Osteocyte (in vitro differentiated cells): Measurements from ENCODE around the gene ACYP2. TPM values are rescaled to one million over a fixed set of nuclear protein-coding genes. Genes with fewer than 3 reads are reported as not detected.
"Not testable (repeated sequence)": the region's sequence is repeated elsewhere in the genome, so short reads cannot be mapped to it uniquely, and the experiment has no call there.

Experiments used
- DNase-seq: peaks from one replicate; pipeline ENCODE4 v3.0.0; 2021; ENCODE audit warnings: mixed read lengths; ENCODE audit not compliant: unreplicated experiment; ENCODE audit errors: extremely low spot score
- H3K27ac Mint-ChIP-seq: one replicate; pipeline ENCODE4 v1.8.0; 2021; ENCODE audit warnings: mild to moderate bottlenecking, mixed read lengths; ENCODE audit not compliant: unreplicated experiment
- H3K27me3 Mint-ChIP-seq: one replicate; pipeline ENCODE4 v1.8.0; 2021; ENCODE audit warnings: mixed read lengths; ENCODE audit not compliant: unreplicated experiment
- H3K36me3 Mint-ChIP-seq: one replicate; pipeline ENCODE4 v1.8.0; 2021; ENCODE audit warnings: mixed read lengths; ENCODE audit not compliant: unreplicated experiment
- H3K4me1 Mint-ChIP-seq: one replicate; pipeline ENCODE4 v1.8.0; 2021; ENCODE audit warnings: mixed read lengths; ENCODE audit not compliant: unreplicated experiment
- H3K4me3 Mint-ChIP-seq: one replicate; pipeline ENCODE4 v1.8.0; 2021; ENCODE audit warnings: mild to moderate bottlenecking, moderate library complexity, mixed read lengths; ENCODE audit not compliant: unreplicated experiment
- H3K9me3 Mint-ChIP-seq: one replicate; pipeline ENCODE4 v1.8.0; 2021; ENCODE audit warnings: mixed read lengths; ENCODE audit not compliant: unreplicated experiment
- total RNA-seq: library from RNA; stranded (reverse); gene quantifications from 2 replicates; pipeline ENCODE4 v1.2.1, GENCODE V29; 2021
- TF ChIP-seq, protein P1 (sequence below): fragments of 200-600 bp; sonication (generic); IDR thresholded peaks from 2 replicates; pipeline ENCODE4 v1.5.0; 2021; ENCODE audit warnings: antibody characterized with exemption, mild to moderate bottlenecking, moderate library complexity

The ACYP2 gene
- total RNA-seq, 1 donor from 2014 or later: 10.4 TPM

DNA sequence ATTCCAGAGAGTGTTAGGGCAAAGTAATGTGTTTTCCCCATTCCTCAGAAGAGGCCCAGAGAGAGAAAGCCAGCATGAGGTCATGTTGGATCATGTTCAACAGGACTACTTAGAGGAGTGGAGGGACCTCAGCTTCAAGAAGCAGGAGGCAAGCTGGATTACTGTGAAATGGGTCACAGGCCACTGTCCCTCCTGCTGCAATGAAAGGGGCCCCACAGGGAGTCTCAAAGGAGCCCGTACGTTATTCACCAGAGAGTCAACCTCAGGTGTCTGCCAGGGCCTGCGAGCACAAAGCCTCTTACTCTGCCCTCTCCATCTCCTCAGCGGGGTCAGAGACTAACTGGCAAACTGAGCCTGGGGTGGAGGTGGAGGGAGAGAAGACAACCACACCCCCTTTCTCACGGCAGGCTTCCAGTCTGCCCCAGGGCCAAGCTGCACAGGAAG lies 27.2 kb upstream of the ACYP2 start:
- peaks cover 8% of the 10 kb centered on the region for H3K4me1 Mint-ChIP-seq
- no peaks in the 10 kb centered on the region for H3K9me3 Mint-ChIP-seq
- no peak overlapping the region for H3K27ac Mint-ChIP-seq
- no peaks in the 10 kb centered on the region for H3K36me3 Mint-ChIP-seq
- TF ChIP-seq, protein P1, sequence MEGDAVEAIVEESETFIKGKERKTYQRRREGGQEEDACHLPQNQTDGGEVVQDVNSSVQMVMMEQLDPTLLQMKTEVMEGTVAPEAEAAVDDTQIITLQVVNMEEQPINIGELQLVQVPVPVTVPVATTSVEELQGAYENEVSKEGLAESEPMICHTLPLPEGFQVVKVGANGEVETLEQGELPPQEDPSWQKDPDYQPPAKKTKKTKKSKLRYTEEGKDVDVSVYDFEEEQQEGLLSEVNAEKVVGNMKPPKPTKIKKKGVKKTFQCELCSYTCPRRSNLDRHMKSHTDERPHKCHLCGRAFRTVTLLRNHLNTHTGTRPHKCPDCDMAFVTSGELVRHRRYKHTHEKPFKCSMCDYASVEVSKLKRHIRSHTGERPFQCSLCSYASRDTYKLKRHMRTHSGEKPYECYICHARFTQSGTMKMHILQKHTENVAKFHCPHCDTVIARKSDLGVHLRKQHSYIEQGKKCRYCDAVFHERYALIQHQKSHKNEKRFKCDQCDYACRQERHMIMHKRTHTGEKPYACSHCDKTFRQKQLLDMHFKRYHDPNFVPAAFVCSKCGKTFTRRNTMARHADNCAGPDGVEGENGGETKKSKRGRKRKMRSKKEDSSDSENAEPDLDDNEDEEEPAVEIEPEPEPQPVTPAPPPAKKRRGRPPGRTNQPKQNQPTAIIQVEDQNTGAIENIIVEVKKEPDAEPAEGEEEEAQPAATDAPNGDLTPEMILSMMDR: no peak
- DNase-seq: no peak
- H3K4me3 Mint-ChIP-seq: no peak overlapping the region
- no peaks in the 10 kb centered on the region for H3K27me3 Mint-ChIP-seq

DNA sequence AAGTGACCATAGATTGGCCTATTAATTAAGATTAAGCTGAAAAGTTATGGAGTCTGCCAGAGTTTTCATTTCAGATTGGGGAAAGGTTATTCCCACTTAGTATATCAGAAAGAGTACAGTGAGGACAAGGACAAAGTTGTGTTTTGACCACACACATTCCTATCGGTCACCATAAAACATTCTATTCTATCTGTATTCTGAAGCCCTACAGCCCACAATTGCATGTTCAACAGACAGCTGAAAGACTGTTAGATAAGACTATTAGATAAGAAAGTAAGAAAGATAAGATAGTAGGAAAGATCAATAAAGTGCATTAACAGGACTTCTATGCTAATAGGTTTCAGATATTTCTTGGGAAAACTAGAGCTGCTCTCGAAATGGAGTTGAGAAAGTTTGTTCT lies 26.7 kb upstream of the ACYP2 start:
- H3K4me3 Mint-ChIP-seq: no peak overlapping the region
- no peak for DNase-seq

DNA sequence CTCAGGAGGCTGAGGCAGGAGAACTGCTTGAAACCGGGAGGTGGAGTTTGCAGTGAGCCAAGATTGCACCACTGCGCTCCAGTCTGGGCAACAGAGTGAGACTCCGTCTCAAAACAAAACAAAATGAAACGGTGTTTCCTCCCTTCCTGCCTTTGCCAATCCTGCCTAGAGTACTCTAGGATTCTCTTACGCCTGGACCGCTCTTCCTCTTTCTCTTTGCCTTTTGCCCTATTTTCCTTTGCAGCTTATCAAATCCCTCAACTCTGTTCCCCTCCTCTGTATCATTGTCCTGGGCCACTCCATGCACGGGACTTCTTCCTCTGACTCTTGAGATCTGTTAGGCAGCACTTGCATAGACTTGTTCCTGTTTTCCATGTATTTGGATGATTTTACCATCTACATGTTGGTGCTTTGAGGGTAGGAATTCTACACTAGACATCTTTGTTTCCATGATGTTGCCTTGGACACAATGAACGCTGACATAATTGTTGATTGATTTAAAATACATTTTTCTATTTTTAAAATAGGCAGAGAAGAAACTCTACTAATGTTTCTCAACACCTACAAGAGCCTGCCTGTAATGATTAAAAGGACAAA lies 24.8 kb upstream of the ACYP2 start:
- Mint-ChIP-seq H3K27ac (no peak overlapping the region), H3K9me3 (no peaks in the 10 kb centered on the region), H3K36me3 (no peaks in the 10 kb centered on the region), H3K4me3 (no peak overlapping the region), H3K27me3 (no peaks in the 10 kb centered on the region), H3K4me1 (peaks cover 4% of the 10 kb centered on the region)
- TF ChIP-seq, protein P1: no peak
- DNase-seq: no peak

More for the DNA sequence above, 26.7 kb upstream of the ACYP2 start:
- TF ChIP-seq, protein P1: no peak
- no peaks in the 10 kb centered on the region for H3K9me3 Mint-ChIP-seq
- peaks cover 4% of the 10 kb centered on the region for H3K4me1 Mint-ChIP-seq
- no peaks in the 10 kb centered on the region for H3K36me3 Mint-ChIP-seq
- no peaks in the 10 kb centered on the region for H3K27me3 Mint-ChIP-seq
- H3K27ac Mint-ChIP-seq: no peak overlapping the region

DNA sequence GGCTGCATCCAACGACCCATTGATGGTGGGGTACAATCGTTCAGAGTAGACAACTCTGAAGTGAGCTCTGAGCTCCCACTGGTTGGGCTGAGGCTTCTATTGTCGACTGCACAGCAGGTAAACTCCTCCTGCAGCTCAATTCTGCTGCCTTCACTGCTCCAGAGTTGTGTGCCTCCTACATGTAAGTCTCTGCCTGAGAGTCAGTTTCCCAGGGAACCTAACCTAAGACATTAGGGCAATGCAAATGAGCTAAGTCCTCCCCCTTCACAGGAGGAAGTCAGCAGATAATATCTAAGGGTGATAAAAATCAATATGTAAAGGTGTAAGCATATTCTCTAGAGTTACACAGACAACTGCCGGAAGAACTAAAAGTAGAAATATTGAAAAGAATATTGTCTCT lies 22.5 kb upstream of the ACYP2 start:
- Mint-ChIP-seq H3K9me3 (no peaks in the 10 kb centered on the region), H3K4me1 (peaks cover 4% of the 10 kb centered on the region), H3K36me3 (no peaks in the 10 kb centered on the region), H3K27ac (no peak overlapping the region), H3K27me3 (peaks cover 4% of the 10 kb centered on the region), H3K4me3 (no peak overlapping the region)
- TF ChIP-seq, protein P1: no peak
- DNase-seq: no peak

DNA sequence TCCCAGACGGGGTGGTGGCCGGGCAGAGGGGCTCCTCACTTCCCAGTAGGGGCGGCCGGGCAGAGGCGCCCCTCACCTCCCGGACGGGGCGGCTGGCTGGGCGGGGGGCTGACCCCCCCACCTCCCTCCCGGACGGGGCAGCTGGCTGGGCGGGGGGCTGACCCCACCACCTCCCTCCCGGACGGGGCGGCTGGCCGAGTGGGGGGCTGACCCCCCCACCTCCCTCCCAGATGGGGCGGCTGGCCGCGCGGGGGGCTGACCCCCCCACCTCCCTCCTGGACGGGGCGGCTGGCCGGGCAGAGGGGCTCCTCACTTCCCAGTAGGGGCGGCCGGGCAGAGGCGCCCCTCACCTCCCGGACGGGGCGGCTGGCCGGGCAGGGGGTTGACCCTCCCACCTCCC lies 20.0 kb upstream of the ACYP2 start:
- H3K27me3 Mint-ChIP-seq: peaks cover 19% of the 10 kb centered on the region
- not testable (repeated sequence) for H3K4me1 Mint-ChIP-seq, H3K9me3 Mint-ChIP-seq, H3K36me3 Mint-ChIP-seq, DNase-seq, H3K27ac Mint-ChIP-seq, H3K4me3 Mint-ChIP-seq

DNA sequence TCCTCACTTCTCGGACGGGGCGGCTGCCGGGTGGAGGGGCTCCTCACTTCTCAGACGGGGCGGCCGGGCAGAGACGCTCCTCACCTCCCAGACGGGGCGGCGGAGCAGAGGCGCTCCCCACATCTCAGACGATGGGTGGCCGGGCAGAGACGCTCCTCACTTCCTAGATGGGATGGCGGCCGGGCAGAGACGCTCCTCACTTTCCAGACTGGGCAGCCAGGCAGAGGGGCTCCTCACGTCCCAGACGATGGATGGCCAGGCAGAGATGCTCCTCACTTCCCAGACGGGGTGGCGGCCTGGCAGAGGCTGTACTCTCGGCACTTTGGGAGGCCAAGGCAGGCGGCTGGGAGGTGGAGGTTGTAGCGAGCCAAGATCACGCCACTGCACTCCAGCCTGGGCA lies 19.3 kb upstream of the ACYP2 start:
- peaks cover 19% of the 10 kb centered on the region for H3K27me3 Mint-ChIP-seq
- H3K4me3 Mint-ChIP-seq, DNase-seq, H3K9me3 Mint-ChIP-seq, H3K4me1 Mint-ChIP-seq, H3K36me3 Mint-ChIP-seq, H3K27ac Mint-ChIP-seq: not testable (repeated sequence)
